Ovary (tissue), 9 donors: ENCODE measurements around the gene EYS. TPM values are rescaled to one million over a fixed set of nuclear protein-coding genes. Genes with fewer than 3 reads are reported as not detected.

Experiments
- DNase-seq, 5 donors: peaks; one replicate each; pipeline ENCODE4 v3.0.0-alpha.2; 2019 to 2020
- H3K27ac ChIP-seq, 2 donors: fragments of 200-600 bp; one replicate each; pipeline versions ENCODE4 v1.5.1 to v1.8.0; 2019 to 2022
- H3K27me3 ChIP-seq: fragments of 200-600 bp; one replicate; pipeline ENCODE4 v1.8.0; 2022
- H3K36me3 ChIP-seq: fragments of 200-600 bp; sonication (generic); one replicate; pipeline ENCODE4 v1.5.1; 2019
- H3K4me1 ChIP-seq: one replicate; pipeline ENCODE4 v1.8.1; 2013; ENCODE audit warnings: mild to moderate bottlenecking, moderate library complexity; ENCODE audit not compliant: insufficient read depth
- H3K4me3 ChIP-seq: fragments of 200-600 bp; sonication (generic); one replicate; pipeline ENCODE4 v1.5.1; 2017
- H3K9me3 ChIP-seq, 2 donors: fragments of 200-600 bp in 1 of 2; sonication (generic) in 1 of 2; one replicate each; pipeline versions ENCODE4 v1.5.1 to v1.8.1; 2013 to 2019; ENCODE audit warnings: mild to moderate bottlenecking in 1 of 2, moderate library complexity in 1 of 2
- CTCF ChIP-seq, 3 donors: fragments of 450-650 bp in 2 of 3; fragments of 200-600 bp in 1 of 3; IDR thresholded peaks; one replicate each; pipeline versions ENCODE4 v1.5.1 to v1.8.0; 2016 to 2022; ENCODE audit warnings: antibody characterized with exemption in 3 of 3, mild to moderate bottlenecking in 1 of 3
- EP300 ChIP-seq: sonication (generic); formaldehyde crosslinking; IDR thresholded peaks from one replicate; pipeline ENCODE4 v1.6.1; 2017; ENCODE audit warnings: antibody characterized with exemption
- POLR2A ChIP-seq: fragments of 450-650 bp; IDR thresholded peaks from one replicate; pipeline ENCODE4 v1.6.1; 2017; ENCODE audit warnings: antibody characterized with exemption, mild to moderate bottlenecking, moderate library complexity
- WGBS, 3 donors: extraction: QIAGEN DNeasy Blood & Tissue Kit in 1 of 3; methylation state at CpG; one replicate each; pipeline versions ENCODE4 v1.1.5 to v1.1.7; 2013 to 2017; 5-methylcytosine and 5-hydroxymethylcytosine counted together
- intact Hi-C, 4 donors: fragments of 100-400 bp; cut with DNase I; formaldehyde crosslinking; loops; one replicate each; pipeline versions ENCODE4 v1.11.0 to v1.15.1; 2022 to 2023
- polyA plus RNA-seq, 2 donors: library from polyadenylated mRNA; stranded (reverse); fragments of 200-250 nt in 1 of 2; fragments of 350-450 nt in 1 of 2; fragmentation: Illumina TruSeq in 1 of 2; extraction: RNeasy Lipid Tissue Mini Kit (QIAGEN cat#74804) in 1 of 2; gene quantifications; one replicate each; pipeline ENCODE4 v1.2.3, GENCODE V29; 2013 to 2014
- total RNA-seq, 7 donors: library from RNA; depleted of rRNA in 2 of 7; stranded (reverse); fragments of >200 nt in 2 of 7; fragmentation: NEBNext Ultra II Directional in 3 of 7; extraction: Animal tissue kit (Norgen Biotek cat#: 25700) in 3 of 7; gene quantifications; one replicate each; pipeline versions ENCODE4 v1.1.0 to v1.2.4, GENCODE V29; 2016 to 2023
- donor health status: DM: no; HTN: no; CAD: no; lungs with moderate emphysema.
- donor health status: DM: no; HTN: no; CAD: no.
- donor health status: Bipolar disorder and iron deficiency.
- donor health status: DM: yes; HTN: yes; CAD: no.
- donor health status: DM: no; HTN: no; CAD: no.
- donor health status: DM: yes; HTN: yes; CAD: no.

The EYS gene
- total and polyA plus RNA-seq, 9 donors, result under 0.01 to 0.03 (median 0.01) TPM; not detected in 6

GRCh38 chr6:64889144-64889543 is 817.9 kb downstream of the EYS start:
- Histone ChIP-seq H3K9me3 (no peaks in the 10 kb centered on the region), H3K4me3 (no peak overlapping the region), H3K27ac (no peak overlapping the region), H3K4me1 (no peaks in the 10 kb centered on the region), H3K36me3 (no peaks in the 10 kb centered on the region), H3K27me3 (no peaks in the 10 kb centered on the region)
- WGBS, 3 donors, result 79 to 85% (median 84%) methylated on average over 3 of the region's 3 CpGs
- intact Hi-C loops, result no loop called here
- no peak for DNase-seq
- TF ChIP-seq CTCF (IDR thresholded peaks at IDR 0.05), result no peak
- no peak for TF ChIP-seq POLR2A
- TF ChIP-seq EP300, result no peak

DNA sequence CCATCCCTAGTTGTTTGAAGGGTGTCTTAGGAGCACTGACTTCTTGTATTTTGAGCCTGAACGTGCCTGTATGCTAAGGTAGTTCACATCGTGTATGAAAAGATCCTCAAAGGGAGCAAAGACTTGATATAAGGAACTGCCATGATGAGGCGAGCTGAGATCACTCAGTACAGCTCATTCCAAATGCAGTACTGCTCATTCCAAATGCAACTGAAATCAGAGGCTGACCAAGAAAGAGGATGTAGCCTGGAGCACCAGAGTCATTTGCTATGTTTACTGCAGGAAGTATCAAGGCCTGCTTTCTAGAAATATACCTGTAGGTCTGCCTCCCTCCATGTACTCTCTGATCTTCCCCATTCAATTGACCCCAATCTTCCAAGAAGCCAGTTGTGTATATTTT is 832.2 kb downstream of the EYS start:
- H3K27ac ChIP-seq, result no peak overlapping the region
- no peak overlapping the region for H3K4me3 ChIP-seq
- no peaks in the 10 kb centered on the region for H3K27me3 ChIP-seq
- H3K9me3 ChIP-seq, result no peaks in the 10 kb centered on the region
- no peaks in the 10 kb centered on the region for H3K4me1 ChIP-seq
- no peak for TF ChIP-seq CTCF (IDR thresholded peaks at IDR 0.05)
- TF ChIP-seq POLR2A, result no peak
- TF ChIP-seq EP300, result no peak
- no peaks in the 10 kb centered on the region for H3K36me3 ChIP-seq
- 84 to 88% (median 85%) methylated on average over 3 of the region's 3 CpGs for WGBS, 3 donors
- intact Hi-C loops, result no loop called here
- no peak for DNase-seq

- intact Hi-C loops, result no loop called here
- Histone ChIP-seq H3K4me1 (no peaks in the 10 kb centered on the region), H3K4me3 (no peak overlapping the region), H3K27ac (no peak overlapping the region), H3K27me3 (no peaks in the 10 kb centered on the region), H3K36me3 (no peaks in the 10 kb centered on the region), H3K9me3 (no peaks in the 10 kb centered on the region)
- TF ChIP-seq POLR2A (no peak), EP300 (no peak), CTCF (IDR thresholded peaks at IDR 0.05) (no peak)
- DNase-seq, result no peak
Measured at GRCh38 chr6:64872633-64873032, 834.4 kb downstream of the EYS start.

DNA sequence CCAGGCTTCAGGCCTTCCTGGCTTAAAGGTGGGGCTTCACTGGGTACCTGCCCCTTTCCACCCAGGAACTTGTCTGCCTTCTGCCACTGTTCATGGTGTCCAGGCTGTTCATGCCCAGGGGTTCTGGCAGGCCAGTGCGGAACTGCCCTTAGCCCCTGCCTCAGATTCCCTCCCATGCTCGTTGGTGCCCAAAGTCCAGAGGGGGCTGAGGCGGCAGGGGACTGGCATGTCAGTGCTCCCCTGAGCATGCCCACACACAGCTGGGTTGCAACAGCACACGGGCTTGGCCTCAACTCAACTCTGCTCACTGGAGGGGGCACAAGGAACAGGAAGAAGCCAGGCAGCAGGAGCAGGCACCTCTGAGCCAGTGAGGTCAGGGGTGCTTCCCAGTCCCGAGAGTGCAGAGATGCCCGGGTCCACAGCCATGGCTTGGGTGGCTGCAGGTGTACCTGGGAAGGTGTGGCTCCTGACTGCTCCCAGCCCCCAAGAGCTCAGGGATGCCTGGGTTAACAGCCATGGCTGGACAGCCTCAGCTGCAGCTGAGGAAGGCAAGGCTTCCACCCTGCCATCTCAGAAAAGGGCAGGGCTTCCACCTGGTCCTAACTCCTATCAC is 845.9 kb downstream of the EYS start:
- no peak for DNase-seq
- intact Hi-C loops, result no loop called here
- TF ChIP-seq CTCF (IDR thresholded peaks at IDR 0.05), result no peak
- TF ChIP-seq EP300, result no peak
- no peak for TF ChIP-seq POLR2A
- WGBS, 3 donors, result 80 to 98% (median 86%) methylated on average over 5 to 6 of the region's 6 CpGs
- Histone ChIP-seq H3K36me3 (no peaks in the 10 kb centered on the region), H3K9me3 (no peaks in the 10 kb centered on the region), H3K27me3 (no peaks in the 10 kb centered on the region), H3K4me3 (no peak overlapping the region), H3K27ac (no peak overlapping the region), H3K4me1 (no peaks in the 10 kb centered on the region)
